Dendritic cell treated with granulocyte-macrophage colony-stimulating factor and Interleukin-4, amounts not matched to agents 40 ng/mL and 50 ng/mL, for 4 days (primary cell): ENCODE data around the gene CSF1R.

Experiments used
- H3K27ac Mint-ChIP-seq: one replicate; pipeline ENCODE4 v1.8.0; 2022; ENCODE audit warnings: mild to moderate bottlenecking, mixed read lengths
- H3K27me3 Mint-ChIP-seq: one replicate; pipeline ENCODE4 v1.8.0; 2022; ENCODE audit warnings: mild to moderate bottlenecking, mixed read lengths
- H3K36me3 Mint-ChIP-seq: one replicate; pipeline ENCODE4 v1.8.0; 2022; ENCODE audit warnings: low read depth, mixed read lengths
- H3K4me1 Mint-ChIP-seq: one replicate; pipeline ENCODE4 v1.8.0; 2022; ENCODE audit warnings: low read depth, mixed read lengths
- H3K4me3 Mint-ChIP-seq: one replicate; pipeline ENCODE4 v1.8.0; 2022; ENCODE audit warnings: mild to moderate bottlenecking, moderate library complexity, mixed read lengths
- H3K9me3 Mint-ChIP-seq: one replicate; pipeline ENCODE4 v1.8.0; 2022; ENCODE audit warnings: mixed read lengths
- intact Hi-C: fragments of 100-400 bp; cut with micrococcal nuclease; formaldehyde crosslinking; loops from one replicate; pipeline ENCODE4 v1.15.0; 2022

The CSF1R gene

GRCh38 chr5:150022158-150022531 lies 64.2 kb downstream of the CSF1R start:
- H3K36me3 Mint-ChIP-seq: peaks cover 97% of the 10 kb centered on the region
- peaks cover 5% of the 10 kb centered on the region for H3K4me1 Mint-ChIP-seq
- intact Hi-C loops: loop anchor here (10.0 kb wide), 1 partner anchor 193 kb away; no protein-coding TSS in a partner anchor
- no peak overlapping the region for H3K27ac Mint-ChIP-seq
- no peaks in the 10 kb centered on the region for H3K9me3 Mint-ChIP-seq
- no peaks in the 10 kb centered on the region for H3K27me3 Mint-ChIP-seq
- H3K4me3 Mint-ChIP-seq: no peak overlapping the region

DNA sequence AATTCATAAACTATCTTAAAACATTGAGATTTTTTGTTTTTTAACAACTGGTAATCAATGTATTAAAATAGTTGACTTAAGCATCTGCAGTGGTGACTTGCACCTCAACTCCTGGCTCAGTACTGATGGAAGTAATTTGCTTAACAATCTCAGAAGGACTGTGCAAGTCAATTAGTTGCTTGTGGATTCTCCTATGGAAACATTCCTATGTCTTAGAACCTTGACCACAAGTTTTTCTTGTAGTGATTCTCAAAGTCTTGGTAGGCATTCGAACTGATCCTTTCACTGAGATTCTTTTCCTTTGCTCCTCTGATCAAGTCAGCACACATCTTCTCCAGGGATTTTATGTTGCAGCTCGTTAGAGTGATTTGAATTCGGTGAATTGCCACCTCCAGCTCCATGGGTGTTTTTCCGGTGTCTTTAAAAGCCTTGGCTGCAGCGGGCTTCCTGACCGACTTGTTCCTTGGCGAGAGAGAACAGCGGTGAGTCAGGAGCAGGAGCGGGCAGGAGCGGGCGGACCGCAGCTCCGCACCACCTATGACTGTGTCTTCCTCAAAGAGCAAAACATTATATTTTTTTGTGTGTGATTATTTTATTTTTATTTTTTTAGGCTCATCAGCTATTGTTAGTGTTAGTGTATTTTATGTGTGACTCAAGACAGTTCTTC lies 64.7 kb downstream of the CSF1R start:
- Mint-ChIP-seq H3K9me3 (no peaks in the 10 kb centered on the region), H3K36me3 (peaks cover 97% of the 10 kb centered on the region)

DNA sequence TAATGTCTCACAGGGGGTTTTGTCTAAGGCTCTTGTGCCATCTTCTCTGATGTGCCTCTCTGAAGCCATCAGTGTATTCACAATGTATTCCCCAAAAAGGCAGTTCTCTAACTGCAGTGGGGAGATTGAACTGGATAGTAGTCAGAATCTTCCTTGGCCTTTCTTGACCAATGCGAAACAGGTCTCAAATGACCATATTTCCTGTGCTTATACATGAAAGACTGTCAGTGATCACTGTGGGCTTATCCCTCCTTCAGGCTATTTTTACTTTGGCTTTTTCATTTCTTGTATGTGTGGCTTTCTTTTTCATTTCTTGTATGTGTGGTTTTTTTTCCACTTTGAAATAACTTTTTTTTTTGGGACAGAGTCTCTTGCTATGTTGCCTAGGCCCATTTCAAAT lies 66.1 kb downstream of the CSF1R start:
- H3K9me3 Mint-ChIP-seq: peaks cover 3% of the 10 kb centered on the region
- peaks cover 5% of the 10 kb centered on the region for H3K4me1 Mint-ChIP-seq
- H3K4me3 Mint-ChIP-seq: no peak overlapping the region
- H3K27me3 Mint-ChIP-seq: no peaks in the 10 kb centered on the region
- no peak overlapping the region for H3K27ac Mint-ChIP-seq
- intact Hi-C loops: loop anchor here (10.0 kb wide), 1 partner anchor 195 kb away; no protein-coding TSS in a partner anchor
- peaks cover 97% of the 10 kb centered on the region for H3K36me3 Mint-ChIP-seq

More for the DNA sequence above, 64.7 kb downstream of the CSF1R start:
- Mint-ChIP-seq H3K27me3 (no peaks in the 10 kb centered on the region), H3K27ac (no peak overlapping the region), H3K4me3 (no peak overlapping the region), H3K4me1 (peaks cover 5% of the 10 kb centered on the region)
- intact Hi-C loops: loop anchor here (10.0 kb wide), 1 partner anchor 193 kb away; no protein-coding TSS in a partner anchor

- Mint-ChIP-seq H3K36me3 (peaks cover 100% of the 10 kb centered on the region), H3K9me3 (peaks cover 6% of the 10 kb centered on the region), H3K4me1 (peaks cover 5% of the 10 kb centered on the region), H3K27me3 (no peaks in the 10 kb centered on the region), H3K27ac (no peak overlapping the region), H3K4me3 (no peak overlapping the region)
- intact Hi-C loops: no loop called here
These were observed 68.9 kb downstream of the CSF1R start for GRCh38 chr5:150017226-150018005.

DNA sequence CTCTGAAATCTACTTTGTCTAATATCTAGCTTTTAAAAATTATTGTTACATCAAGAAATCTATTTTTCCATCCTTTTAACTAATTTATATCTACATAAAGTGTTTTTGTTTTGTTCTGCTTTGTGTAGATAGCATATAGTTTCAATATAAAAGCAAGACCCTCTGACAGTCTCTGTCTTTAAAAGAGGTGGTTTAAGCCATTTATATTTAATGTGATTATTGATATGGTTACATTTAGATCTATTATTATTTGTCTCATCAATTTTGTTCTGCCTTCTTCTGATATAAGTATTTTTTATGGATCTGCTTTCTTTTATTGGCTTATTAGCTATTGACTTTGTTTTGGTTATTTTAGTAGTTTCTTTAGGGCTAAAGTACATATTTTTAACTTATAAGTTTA lies 69.8 kb downstream of the CSF1R start:
- Mint-ChIP-seq H3K36me3 (peaks cover 100% of the 10 kb centered on the region), H3K4me3 (no peak overlapping the region), H3K4me1 (peaks cover under 1% of the 10 kb centered on the region), H3K9me3 (peaks cover 6% of the 10 kb centered on the region), H3K27ac (no peak overlapping the region), H3K27me3 (no peaks in the 10 kb centered on the region)
- intact Hi-C loops: no loop called here

GRCh38 chr5:150015415-150015814 lies 70.9 kb downstream of the CSF1R start:
- Mint-ChIP-seq H3K36me3 (peaks cover 100% of the 10 kb centered on the region), H3K27me3 (no peaks in the 10 kb centered on the region), H3K4me1 (no peaks in the 10 kb centered on the region), H3K9me3 (peaks cover 6% of the 10 kb centered on the region), H3K4me3 (no peak overlapping the region), H3K27ac (no peak overlapping the region)
- intact Hi-C loops: no loop called here

DNA sequence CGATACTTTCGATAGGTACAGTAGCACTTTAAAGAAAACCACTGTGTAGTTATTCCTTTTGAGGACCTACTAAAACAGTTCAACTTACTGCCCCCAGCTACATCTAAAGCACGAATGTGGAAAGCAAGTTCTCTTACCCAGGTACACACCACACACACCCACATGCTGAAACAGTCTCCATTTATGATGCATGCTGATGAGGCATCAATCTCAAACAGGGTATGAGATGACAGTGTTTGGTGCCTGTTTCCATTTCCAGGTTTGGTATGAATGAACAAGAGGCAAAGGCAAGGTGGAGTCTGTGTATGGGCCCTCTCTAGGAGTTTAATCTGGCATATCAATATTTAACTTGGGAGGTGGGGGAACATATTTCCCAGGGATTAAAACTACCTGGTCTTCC lies 71.9 kb downstream of the CSF1R start:
- peaks cover 100% of the 10 kb centered on the region for H3K36me3 Mint-ChIP-seq
- peaks cover 6% of the 10 kb centered on the region for H3K9me3 Mint-ChIP-seq
- H3K4me3 Mint-ChIP-seq: no peak overlapping the region
- H3K4me1 Mint-ChIP-seq: no peaks in the 10 kb centered on the region
- H3K27ac Mint-ChIP-seq: no peak overlapping the region
- intact Hi-C loops: no loop called here
- no peaks in the 10 kb centered on the region for H3K27me3 Mint-ChIP-seq

GRCh38 chr5:150013931-150014330 lies 72.4 kb downstream of the CSF1R start:
- no peaks in the 10 kb centered on the region for H3K4me1 Mint-ChIP-seq
- no peak overlapping the region for H3K4me3 Mint-ChIP-seq
- no peak overlapping the region for H3K27ac Mint-ChIP-seq
- intact Hi-C loops: no loop called here
- peaks cover 6% of the 10 kb centered on the region for H3K9me3 Mint-ChIP-seq
- H3K27me3 Mint-ChIP-seq: no peaks in the 10 kb centered on the region
- peaks cover 100% of the 10 kb centered on the region for H3K36me3 Mint-ChIP-seq

GRCh38 chr5:150009671-150010387 lies 76.5 kb downstream of the CSF1R start:
- intact Hi-C loops: no loop called here
- Mint-ChIP-seq H3K27me3 (no peaks in the 10 kb centered on the region), H3K4me1 (peaks cover 8% of the 10 kb centered on the region), H3K27ac (no peak overlapping the region), H3K4me3 (no peak overlapping the region), H3K9me3 (no peaks in the 10 kb centered on the region), H3K36me3 (peaks cover 100% of the 10 kb centered on the region)

DNA sequence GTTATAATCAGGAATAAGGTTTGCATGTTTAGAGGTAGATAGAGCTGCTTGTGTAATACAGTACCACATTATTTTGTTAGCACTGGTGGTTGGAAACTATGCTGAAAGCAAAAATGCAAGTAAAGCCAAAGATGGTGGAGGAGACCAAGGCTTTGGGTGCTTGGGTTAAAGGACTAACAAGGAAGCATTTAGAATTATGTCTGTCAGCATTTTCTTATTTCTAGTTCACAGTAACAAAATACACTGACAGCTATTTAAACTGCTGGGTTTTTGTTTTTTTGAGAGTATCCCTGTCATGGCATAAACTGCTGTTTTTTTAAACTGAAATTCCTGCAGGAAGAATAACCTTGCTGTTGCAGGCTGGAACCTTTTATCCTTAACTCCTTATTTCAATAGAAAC lies 79.3 kb downstream of the CSF1R start:
- H3K27me3 Mint-ChIP-seq: no peaks in the 10 kb centered on the region
- H3K36me3 Mint-ChIP-seq: peaks cover 90% of the 10 kb centered on the region
- H3K4me1 Mint-ChIP-seq: peaks cover 32% of the 10 kb centered on the region
- no peaks in the 10 kb centered on the region for H3K9me3 Mint-ChIP-seq
- H3K4me3 Mint-ChIP-seq: no peak overlapping the region
- intact Hi-C loops: no loop called here
- no peak overlapping the region for H3K27ac Mint-ChIP-seq

GRCh38 chr5:150006318-150006717 lies 80.0 kb downstream of the CSF1R start:
- H3K4me1 Mint-ChIP-seq: peaks cover 40% of the 10 kb centered on the region
- peaks cover 83% of the 10 kb centered on the region for H3K36me3 Mint-ChIP-seq
- no peaks in the 10 kb centered on the region for H3K9me3 Mint-ChIP-seq
- intact Hi-C loops: no loop called here
- no peak overlapping the region for H3K27ac Mint-ChIP-seq
- no peak overlapping the region for H3K4me3 Mint-ChIP-seq
- no peaks in the 10 kb centered on the region for H3K27me3 Mint-ChIP-seq
